ENCODE measurements around the gene ARAP2. TPM values are rescaled to one million over a fixed set of nuclear protein-coding genes. Genes with fewer than 3 reads are reported as not detected.

The ARAP2 gene
- total RNA-seq, 4 donors from 2014 or later = 12.4 to 65.6 (median 27.5) TPM

GRCh38 chr4:36180206-36180605 is 64.1 kb downstream of the ARAP2 start:
- no peak overlapping the region for H3K4me3 ChIP-seq
- H3K36me3 ChIP-seq = no peaks in the 10 kb centered on the region
- 96 to 97% methylated on average over 6 of the region's 6 CpGs for WGBS, 2 donors
- no peak for DNase-seq (ENCODE audit: low spot score in 2 of 2)
- H3K4me1 ChIP-seq = no peaks in the 10 kb centered on the region
- no peak overlapping the region for H3K27ac ChIP-seq
- no peaks in the 10 kb centered on the region for H3K9me3 ChIP-seq
- H3K27me3 ChIP-seq = no peaks in the 10 kb centered on the region
- TF ChIP-seq POLR2A (IDR thresholded peaks at IDR 0.05) = no peak
- no peak for TF ChIP-seq CTCF (IDR thresholded peaks at IDR 0.05)
- TF ChIP-seq EP300 (IDR thresholded peaks at IDR 0.05) = no peak

- no peaks in the 10 kb centered on the region for H3K9me3 ChIP-seq
- no peak overlapping the region for H3K27ac ChIP-seq
- DNase-seq (ENCODE audit: low spot score in 2 of 2) = no peak
- H3K36me3 ChIP-seq = no peaks in the 10 kb centered on the region
- TF ChIP-seq POLR2A (IDR thresholded peaks at IDR 0.05) (no peak), CTCF (IDR thresholded peaks at IDR 0.05) (no peak), EP300 (IDR thresholded peaks at IDR 0.05) (no peak)
- 59 to 63% methylated on average over 3 of the region's 3 CpGs for WGBS, 2 donors
- no peaks in the 10 kb centered on the region for H3K27me3 ChIP-seq
- H3K4me3 ChIP-seq = no peak overlapping the region
- no peaks in the 10 kb centered on the region for H3K4me1 ChIP-seq
Measured at GRCh38 chr4:36178484-36178883, 65.8 kb downstream of the ARAP2 start.

GRCh38 chr4:36177946-36178345 is 66.4 kb downstream of the ARAP2 start:
- Histone ChIP-seq H3K36me3 (no peaks in the 10 kb centered on the region), H3K4me1 (no peaks in the 10 kb centered on the region), H3K4me3 (no peak overlapping the region), H3K27me3 (no peaks in the 10 kb centered on the region), H3K9me3 (no peaks in the 10 kb centered on the region), H3K27ac (no peak overlapping the region)
- no peak for DNase-seq (ENCODE audit: low spot score in 2 of 2)
- 66 to 69% methylated on average over 1 of the region's 1 CpG for WGBS, 2 donors
- TF ChIP-seq EP300 (IDR thresholded peaks at IDR 0.05) = no peak
- no peak for TF ChIP-seq CTCF (IDR thresholded peaks at IDR 0.05)
- TF ChIP-seq POLR2A (IDR thresholded peaks at IDR 0.05) = no peak

GRCh38 chr4:36174570-36174969 is 69.7 kb downstream of the ARAP2 start:
- no peaks in the 10 kb centered on the region for H3K9me3 ChIP-seq
- H3K27ac ChIP-seq = no peak overlapping the region
- H3K4me3 ChIP-seq = no peak overlapping the region
- no peak for DNase-seq (ENCODE audit: low spot score in 2 of 2)
- no peaks in the 10 kb centered on the region for H3K27me3 ChIP-seq
- no peak for TF ChIP-seq POLR2A (IDR thresholded peaks at IDR 0.05)
- TF ChIP-seq EP300 (IDR thresholded peaks at IDR 0.05) = no peak
- TF ChIP-seq CTCF (IDR thresholded peaks at IDR 0.05) = no peak
- no peaks in the 10 kb centered on the region for H3K4me1 ChIP-seq
- H3K36me3 ChIP-seq = no peaks in the 10 kb centered on the region

- Histone ChIP-seq H3K9me3 (no peaks in the 10 kb centered on the region), H3K36me3 (no peaks in the 10 kb centered on the region), H3K27ac (no peak overlapping the region), H3K4me3 (no peak overlapping the region), H3K27me3 (no peaks in the 10 kb centered on the region), H3K4me1 (no peaks in the 10 kb centered on the region)
- DNase-seq (ENCODE audit: low spot score in 2 of 2) = no peak
- TF ChIP-seq POLR2A (IDR thresholded peaks at IDR 0.05) = no peak
- TF ChIP-seq CTCF (IDR thresholded peaks at IDR 0.05) = no peak
- TF ChIP-seq EP300 (IDR thresholded peaks at IDR 0.05) = no peak
Measured at GRCh38 chr4:36173905-36174304, 70.4 kb downstream of the ARAP2 start.

Measured in tibial nerve (tissue), 4 donors.